NT2/D1 (cell line): ENCODE data around the gene ADAMTS6.

Experiments used
- YY1 ChIP-seq: IDR thresholded peaks from 2 replicates; pipeline ENCODE4 v1.6.1; 2011; ENCODE audit not compliant: insufficient read length, insufficient read depth
- ZNF274 ChIP-seq: IDR thresholded peaks from 2 replicates; pipeline ENCODE4 v1.6.1; 2011; ENCODE audit warnings: mild to moderate bottlenecking, low read depth, low read length

DNA sequence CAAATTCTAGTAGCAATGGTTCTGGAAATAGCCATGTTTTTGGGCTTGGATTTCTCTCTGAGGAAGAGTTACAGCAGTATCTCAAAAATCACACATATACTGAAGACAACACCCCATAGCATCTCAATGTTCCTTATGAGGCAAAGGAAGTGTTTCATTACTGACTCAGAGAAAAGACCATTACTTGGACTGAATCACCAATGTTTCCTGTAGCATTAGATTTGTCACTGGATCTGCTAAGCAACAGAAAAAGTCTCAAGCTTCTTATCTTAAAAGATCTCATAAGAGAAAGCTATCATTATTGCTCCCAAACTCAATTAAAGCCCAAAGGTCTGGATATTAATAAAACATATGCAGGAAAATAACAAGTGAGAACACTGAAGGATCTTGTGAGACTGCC, 272.4 kb downstream of the ADAMTS6 start:
- no peak for TF ChIP-seq YY1
- TF ChIP-seq ZNF274 = no peak
